SK-N-SH (cell line): Measurements from ENCODE around the gene ACAD10. TPM values are rescaled to one million over a fixed set of nuclear protein-coding genes. Genes with fewer than 3 reads are reported as not detected.

Source experiments
- CTCF ChIA-PET: fragments of 300-600, 350-600 bp; formaldehyde crosslinking; extraction: SDS; loops from one replicate; lab custom pipeline; 2021; lab: Yijun Ruan, JAX
- POLR2A ChIA-PET: fragments of 350-600 bp; sonication (Branson Sonifier 250); formaldehyde crosslinking; extraction: SDS; loops from one replicate; lab custom pipeline; 2020; ENCODE audit warnings: antibody characterized with exemption, inconsistent platforms; lab: Yijun Ruan, JAX
- DNase-seq: peaks from one replicate; pipeline ENCODE4 v3.0.0; 2012
- H2AFZ ChIP-seq: fragments of 200-600 bp; sonication (generic); 2 replicates; pipeline ENCODE4 v1.8.1; 2016; ENCODE audit warnings: antibody characterized with exemption, mild to moderate bottlenecking, low read depth
- H3F3A ChIP-seq: fragments of 200-600 bp; sonication (generic); replicated peaks from 2 replicates; pipeline ENCODE3; 2016; ENCODE audit warnings: antibody characterized with exemption, mild to moderate bottlenecking; ENCODE audit not compliant: insufficient read depth
- H3K27ac ChIP-seq, 2 experiments: fragments of 200-500 bp in 1 of 2; fragments of 200-600 bp in 1 of 2; sonication (Bioruptor generic) in 1 of 2; sonication (generic), shearing (Covaris generic) in 1 of 2; 2 replicates each; pipeline versions ENCODE4 v1.5.1 to v1.6.1; 2014 to 2016; ENCODE audit warnings: low read depth in 2 of 2, inconsistent platforms in 1 of 2, low read length in 1 of 2, mild to moderate bottlenecking in 1 of 2, mixed read lengths in 1 of 2
- H3K27me3 ChIP-seq: fragments of 200-600 bp; sonication (generic), shearing (Covaris generic); 2 replicates; pipeline ENCODE4 v1.6.1; 2016; ENCODE audit warnings: mixed run types; ENCODE audit not compliant: insufficient read depth
- H3K36me3 ChIP-seq, 2 experiments: fragments of 200-500 bp in 1 of 2; fragments of 200-600 bp in 1 of 2; sonication (Bioruptor generic) in 1 of 2; sonication (generic) in 1 of 2; replicated peaks in 1 of 2; 2 replicates each; pipeline versions ENCODE3 to v1.5.1; 2014 to 2016; ENCODE audit warnings: low read length in 1 of 2, mild to moderate bottlenecking in 1 of 2; ENCODE audit not compliant: insufficient read depth in 2 of 2, control insufficient read depth in 1 of 2
- H3K4me1 ChIP-seq, 2 experiments: fragments of 200-500 bp in 1 of 2; fragments of 200-600 bp in 1 of 2; sonication (Bioruptor generic) in 1 of 2; sonication (generic), shearing (Covaris generic) in 1 of 2; 2 replicates each; pipeline versions ENCODE4 v1.5.1 to v1.6.1; 2014 to 2016; ENCODE audit warnings: low read depth in 1 of 2, low read length in 1 of 2, mixed run types in 1 of 2; ENCODE audit not compliant: insufficient read depth in 2 of 2, control insufficient read depth in 1 of 2
- H3K4me2 ChIP-seq: fragments of 200-600 bp; sonication (generic), shearing (Covaris generic); 2 replicates; pipeline ENCODE4 v1.6.1; 2017; ENCODE audit warnings: mixed run types
- H3K4me3 ChIP-seq, 2 experiments: fragments of 200-500 bp in 1 of 2; fragments of 200-600 bp in 1 of 2; sonication (Bioruptor generic) in 1 of 2; sonication (generic), shearing (Covaris generic) in 1 of 2; 2 replicates each; pipeline versions ENCODE4 v1.5.1 to v1.8.1; 2014 to 2016; ENCODE audit warnings: low read depth in 2 of 2, inconsistent platforms in 1 of 2, low read length in 1 of 2, mild to moderate bottlenecking in 1 of 2, mixed read lengths in 1 of 2, moderate library complexity in 1 of 2
- H3K79me2 ChIP-seq: fragments of 200-600 bp; sonication (generic); 2 replicates; pipeline ENCODE4 v1.8.1; 2017; ENCODE audit warnings: mild to moderate bottlenecking; ENCODE audit not compliant: insufficient read depth
- H3K9ac ChIP-seq: fragments of 200-600 bp; sonication (generic); 2 replicates; pipeline ENCODE4 v1.6.1; 2017; ENCODE audit warnings: mixed run types
- H3K9me2 ChIP-seq: fragments of 200-600 bp; sonication (generic); 2 replicates; pipeline ENCODE4 v1.6.1; 2017; ENCODE audit warnings: mixed run types
- H3K9me3 ChIP-seq: fragments of 200-600 bp; sonication (generic); 2 replicates; pipeline ENCODE4 v1.6.1; 2017; ENCODE audit warnings: mixed run types, mild to moderate bottlenecking, moderate library complexity
- H4K20me1 ChIP-seq: fragments of 200-600 bp; sonication (generic); 2 replicates; pipeline ENCODE4 v1.6.1; 2017; ENCODE audit warnings: mild to moderate bottlenecking, mixed run types; ENCODE audit not compliant: insufficient read depth
- CHD2 ChIP-seq: fragments of 150-350 bp; IDR thresholded peaks from 2 replicates; pipeline ENCODE4 v1.6.1; 2018; ENCODE audit warnings: low read length; ENCODE audit not compliant: partially characterized antibody
- ELF1 ChIP-seq: IDR thresholded peaks from 2 replicates; pipeline ENCODE4 v1.4.0; 2012
- EP300 ChIP-seq, 2 experiments: IDR thresholded peaks; 2 replicates each; pipeline versions ENCODE4 v1.4.0 to v1.6.1; 2012; ENCODE audit warnings: borderline replicate concordance in 1 of 2, low read depth in 1 of 2, low read length in 1 of 2
- FOXJ3 ChIP-seq: sonication (generic); formaldehyde crosslinking; IDR thresholded peaks from 2 replicates; pipeline ENCODE4 v1.5.1; 2020; ENCODE audit warnings: mild to moderate bottlenecking, missing genetic modification reagents
- FOXM1 ChIP-seq: IDR thresholded peaks from 2 replicates; pipeline ENCODE4 v1.4.0; 2012; ENCODE audit warnings: low read depth, mild to moderate bottlenecking
- GABPA ChIP-seq: IDR thresholded peaks from 2 replicates; pipeline ENCODE4 v1.4.0; 2012; ENCODE audit warnings: low read depth, mild to moderate bottlenecking
- GATA2 ChIP-seq: sonication (generic); formaldehyde crosslinking; IDR thresholded peaks from 2 replicates; pipeline ENCODE4 v1.5.0; 2020; ENCODE audit warnings: mild to moderate bottlenecking, missing genetic modification reagents
- JUND ChIP-seq: IDR thresholded peaks from 2 replicates; pipeline ENCODE4 v1.4.0; 2012
- MAX ChIP-seq: IDR thresholded peaks from 2 replicates; pipeline ENCODE4 v1.4.0; 2012; ENCODE audit warnings: low read depth
- MEF2A ChIP-seq: IDR thresholded peaks from 2 replicates; pipeline ENCODE4 v1.4.0; 2012; ENCODE audit warnings: low read depth, borderline replicate concordance
- MXI1 ChIP-seq: IDR thresholded peaks from 2 replicates; pipeline ENCODE4 v1.6.1; 2012; ENCODE audit warnings: mild to moderate bottlenecking, low read depth, low read length, improper control_type of control experiment
- NRF1 ChIP-seq: IDR thresholded peaks from 2 replicates; pipeline ENCODE4 v1.6.1; 2012; ENCODE audit warnings: low read depth, mild to moderate bottlenecking, low read length
- POLR2AphosphoS5 ChIP-seq: IDR thresholded peaks from 2 replicates; pipeline ENCODE4 v1.6.1; 2012; ENCODE audit warnings: low read depth, low read length
- RFX5 ChIP-seq: IDR thresholded peaks from 2 replicates; pipeline ENCODE4 v1.6.1; 2012; ENCODE audit warnings: mild to moderate bottlenecking, improper control_type of control experiment, low read length
- SIN3A ChIP-seq: IDR thresholded peaks from 2 replicates; pipeline ENCODE4 v1.6.1; 2012; ENCODE audit warnings: low read depth, mild to moderate bottlenecking, low read length, moderate library complexity, borderline replicate concordance
- SMC3 ChIP-seq: IDR thresholded peaks from 2 replicates; pipeline ENCODE4 v1.6.1; 2012; ENCODE audit warnings: low read depth, low read length, improper control_type of control experiment
- TAF1 ChIP-seq: IDR thresholded peaks from 2 replicates; pipeline ENCODE4 v1.6.1; 2012; ENCODE audit warnings: low read depth, mild to moderate bottlenecking, low read length, moderate library complexity, borderline replicate concordance
- WGBS: methylation state at CpG from one replicate; pipeline ENCODE4 v1.1.6; 2017; ENCODE audit warnings: low lambda C conversion rate; 5-methylcytosine and 5-hydroxymethylcytosine counted together
- polyA plus RNA-seq, 3 experiments: library from polyadenylated mRNA; depleted of rRNA; stranded (reverse); fragments of >200 nt; gene quantifications; 2 replicates each; pipeline ENCODE4 v1.2.3, GENCODE V29; 2012
- TF ChIP-seq, protein P1 (sequence below): fragments of 150-350 bp; IDR thresholded peaks from 2 replicates; pipeline ENCODE4 v1.6.1; 2016; ENCODE audit warnings: mild to moderate bottlenecking, low read depth, low read length
- TF ChIP-seq, protein P2 (sequence below): fragments of 150-350 bp; IDR thresholded peaks from 2 replicates; pipeline ENCODE4 v1.6.1; 2017; ENCODE audit warnings: antibody characterized with exemption, low read length, low read depth, borderline replicate concordance
- TF ChIP-seq, protein P3 (sequence below): IDR thresholded peaks from 2 replicates; pipeline ENCODE4 v1.6.1; 2012; ENCODE audit warnings: mild to moderate bottlenecking, low read depth, low read length, moderate library complexity

Gene ACAD10
- polyA plus RNA-seq, 1 of the 3 experiments (the other 2 are of a cell fraction), result 24.6 TPM

GRCh38 chr12:111741235-111741812 lies 55.5 kb downstream of the ACAD10 start:
- Histone ChIP-seq H3K4me3 (no peak overlapping the region), H3K9me3 (no peaks in the 10 kb centered on the region), H3K9ac (no peak overlapping the region), H2AFZ (no peak overlapping the region), H3F3A (peaks cover 13% of the 10 kb centered on the region), H3K27ac (peak overlapping the region; percentile 7 to 93; a peak in 3 of 4 replicates), H3K4me1 (peaks cover 0 to 43% of the 10 kb centered on the region in 2 experiments; a peak in 2 of 4 replicates), H3K27me3 (no peaks in the 10 kb centered on the region), H3K36me3 (peaks cover 23 to 28% of the 10 kb centered on the region in 2 experiments), H4K20me1 (0 out of 2 replicates have a peak, but pooled peaks cover 3% of the 10 kb centered on the region), H3K4me2 (peak overlapping the region; percentile 12; the same call in 1 of the 2 replicates), H3K9me2 (no peaks in the 10 kb centered on the region), H3K79me2 (no peaks in the 10 kb centered on the region)
- 55% methylated on average over 4 of the region's 4 CpGs for WGBS
- TF ChIP-seq, protein P1, sequence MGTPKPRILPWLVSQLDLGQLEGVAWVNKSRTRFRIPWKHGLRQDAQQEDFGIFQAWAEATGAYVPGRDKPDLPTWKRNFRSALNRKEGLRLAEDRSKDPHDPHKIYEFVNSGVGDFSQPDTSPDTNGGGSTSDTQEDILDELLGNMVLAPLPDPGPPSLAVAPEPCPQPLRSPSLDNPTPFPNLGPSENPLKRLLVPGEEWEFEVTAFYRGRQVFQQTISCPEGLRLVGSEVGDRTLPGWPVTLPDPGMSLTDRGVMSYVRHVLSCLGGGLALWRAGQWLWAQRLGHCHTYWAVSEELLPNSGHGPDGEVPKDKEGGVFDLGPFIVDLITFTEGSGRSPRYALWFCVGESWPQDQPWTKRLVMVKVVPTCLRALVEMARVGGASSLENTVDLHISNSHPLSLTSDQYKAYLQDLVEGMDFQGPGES, result no peak
- TF ChIP-seq RFX5 (no peak), TAF1 (no peak), FOXM1 (no peak), FOXJ3 (no peak), JUND (no peak), SIN3A (no peak), MEF2A (no peak), MXI1 (peak; percentile 48; the same call in 1 of the 2 replicates), ELF1 (no peak), MAX (no peak), EP300 (IDR thresholded peaks at IDR 0.05; ENCODE audit: borderline replicate concordance in 1 of 2, low read depth in 1 of 2, low read length in 1 of 2) (peak in 1 of 2 experiments; percentile 48; a peak in 1 of 4 replicates), GABPA (no peak), CHD2 (no peak), NRF1 (no peak), SMC3 (no peak), GATA2 (CRISPR knock-in tag) (peak; percentile 57), POLR2AphosphoS5 (no peak)
- TF ChIP-seq, protein P2, sequence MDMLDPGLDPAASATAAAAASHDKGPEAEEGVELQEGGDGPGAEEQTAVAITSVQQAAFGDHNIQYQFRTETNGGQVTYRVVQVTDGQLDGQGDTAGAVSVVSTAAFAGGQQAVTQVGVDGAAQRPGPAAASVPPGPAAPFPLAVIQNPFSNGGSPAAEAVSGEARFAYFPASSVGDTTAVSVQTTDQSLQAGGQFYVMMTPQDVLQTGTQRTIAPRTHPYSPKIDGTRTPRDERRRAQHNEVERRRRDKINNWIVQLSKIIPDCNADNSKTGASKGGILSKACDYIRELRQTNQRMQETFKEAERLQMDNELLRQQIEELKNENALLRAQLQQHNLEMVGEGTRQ, result no peak
- TF ChIP-seq, protein P3, sequence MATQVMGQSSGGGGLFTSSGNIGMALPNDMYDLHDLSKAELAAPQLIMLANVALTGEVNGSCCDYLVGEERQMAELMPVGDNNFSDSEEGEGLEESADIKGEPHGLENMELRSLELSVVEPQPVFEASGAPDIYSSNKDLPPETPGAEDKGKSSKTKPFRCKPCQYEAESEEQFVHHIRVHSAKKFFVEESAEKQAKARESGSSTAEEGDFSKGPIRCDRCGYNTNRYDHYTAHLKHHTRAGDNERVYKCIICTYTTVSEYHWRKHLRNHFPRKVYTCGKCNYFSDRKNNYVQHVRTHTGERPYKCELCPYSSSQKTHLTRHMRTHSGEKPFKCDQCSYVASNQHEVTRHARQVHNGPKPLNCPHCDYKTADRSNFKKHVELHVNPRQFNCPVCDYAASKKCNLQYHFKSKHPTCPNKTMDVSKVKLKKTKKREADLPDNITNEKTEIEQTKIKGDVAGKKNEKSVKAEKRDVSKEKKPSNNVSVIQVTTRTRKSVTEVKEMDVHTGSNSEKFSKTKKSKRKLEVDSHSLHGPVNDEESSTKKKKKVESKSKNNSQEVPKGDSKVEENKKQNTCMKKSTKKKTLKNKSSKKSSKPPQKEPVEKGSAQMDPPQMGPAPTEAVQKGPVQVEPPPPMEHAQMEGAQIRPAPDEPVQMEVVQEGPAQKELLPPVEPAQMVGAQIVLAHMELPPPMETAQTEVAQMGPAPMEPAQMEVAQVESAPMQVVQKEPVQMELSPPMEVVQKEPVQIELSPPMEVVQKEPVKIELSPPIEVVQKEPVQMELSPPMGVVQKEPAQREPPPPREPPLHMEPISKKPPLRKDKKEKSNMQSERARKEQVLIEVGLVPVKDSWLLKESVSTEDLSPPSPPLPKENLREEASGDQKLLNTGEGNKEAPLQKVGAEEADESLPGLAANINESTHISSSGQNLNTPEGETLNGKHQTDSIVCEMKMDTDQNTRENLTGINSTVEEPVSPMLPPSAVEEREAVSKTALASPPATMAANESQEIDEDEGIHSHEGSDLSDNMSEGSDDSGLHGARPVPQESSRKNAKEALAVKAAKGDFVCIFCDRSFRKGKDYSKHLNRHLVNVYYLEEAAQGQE, result no peak
- peak; percentile 55 for DNase-seq
- POLR2A ChIA-PET, result interaction anchor here (0.7 kb wide), 1 partner anchor 31 kb away, joined by 3 read pairs; no protein-coding TSS in a partner anchor
- CTCF ChIA-PET, result interaction anchor here (0.9 to 2.4 kb wide), 5 partner anchors 12 to 183 kb away, joined by 3 to 8 read pairs (median 5); no protein-coding TSS in a partner anchor
